GM13977 (cell line): ENCODE measurements around the gene RAMP1.

Source experiments
- DNase-seq: peaks from one replicate; pipeline ENCODE4 v3.0.0; 2012; ENCODE audit warnings: low spot score
- in situ Hi-C: fragments of 300-500 bp; cut with MboI; formaldehyde crosslinking; loops from one replicate; pipeline ENCODE4 v1.12.0; 2022; ENCODE audit warnings: low sequenced_read_pairs, low pct_unique_long_range_greater_than_20kb, mixed read lengths, inconsistent platforms; ENCODE audit not compliant: unreplicated experiment
- TF ChIP-seq, protein P1 (sequence below): IDR thresholded peaks from 2 replicates; pipeline ENCODE4 v1.5.1; 2012; ENCODE audit warnings: mild to moderate bottlenecking, control low read depth; ENCODE audit not compliant: insufficient read depth; ENCODE audit errors: extremely low read depth, missing control alignments

Gene RAMP1

DNA sequence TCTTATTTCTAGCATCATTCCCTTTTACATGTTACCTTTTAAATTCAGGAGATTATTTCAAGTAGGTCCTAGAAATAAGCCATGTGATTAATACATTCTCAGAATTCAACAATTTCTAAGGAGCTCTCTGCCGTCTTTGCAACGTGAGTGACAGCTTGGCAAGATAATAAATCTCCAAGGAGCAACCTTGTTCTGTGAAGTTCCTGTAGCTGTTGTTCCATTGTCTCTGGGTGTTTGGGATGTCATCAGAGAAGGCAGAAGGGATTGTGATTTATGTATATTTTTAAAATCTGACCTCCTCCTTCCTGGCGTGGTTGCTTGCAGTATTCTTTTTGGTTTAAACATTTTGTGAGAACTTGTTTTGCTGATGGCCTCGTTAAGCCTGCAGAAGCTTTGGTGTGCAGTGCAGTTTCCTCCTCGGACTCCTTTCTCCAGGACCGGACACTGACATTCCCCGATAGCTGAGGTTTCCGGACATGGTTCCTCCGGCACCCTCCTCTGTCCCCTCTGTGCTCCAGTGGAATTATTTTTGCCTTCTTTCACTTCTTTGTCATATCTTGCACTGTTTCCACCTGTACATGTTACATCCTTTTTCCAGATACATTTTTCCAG is 33.7 kb downstream of the RAMP1 start:
- in situ Hi-C loops, result no loop called here
- no peak for DNase-seq
- TF ChIP-seq, protein P1, sequence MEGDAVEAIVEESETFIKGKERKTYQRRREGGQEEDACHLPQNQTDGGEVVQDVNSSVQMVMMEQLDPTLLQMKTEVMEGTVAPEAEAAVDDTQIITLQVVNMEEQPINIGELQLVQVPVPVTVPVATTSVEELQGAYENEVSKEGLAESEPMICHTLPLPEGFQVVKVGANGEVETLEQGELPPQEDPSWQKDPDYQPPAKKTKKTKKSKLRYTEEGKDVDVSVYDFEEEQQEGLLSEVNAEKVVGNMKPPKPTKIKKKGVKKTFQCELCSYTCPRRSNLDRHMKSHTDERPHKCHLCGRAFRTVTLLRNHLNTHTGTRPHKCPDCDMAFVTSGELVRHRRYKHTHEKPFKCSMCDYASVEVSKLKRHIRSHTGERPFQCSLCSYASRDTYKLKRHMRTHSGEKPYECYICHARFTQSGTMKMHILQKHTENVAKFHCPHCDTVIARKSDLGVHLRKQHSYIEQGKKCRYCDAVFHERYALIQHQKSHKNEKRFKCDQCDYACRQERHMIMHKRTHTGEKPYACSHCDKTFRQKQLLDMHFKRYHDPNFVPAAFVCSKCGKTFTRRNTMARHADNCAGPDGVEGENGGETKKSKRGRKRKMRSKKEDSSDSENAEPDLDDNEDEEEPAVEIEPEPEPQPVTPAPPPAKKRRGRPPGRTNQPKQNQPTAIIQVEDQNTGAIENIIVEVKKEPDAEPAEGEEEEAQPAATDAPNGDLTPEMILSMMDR, result no peak

DNA sequence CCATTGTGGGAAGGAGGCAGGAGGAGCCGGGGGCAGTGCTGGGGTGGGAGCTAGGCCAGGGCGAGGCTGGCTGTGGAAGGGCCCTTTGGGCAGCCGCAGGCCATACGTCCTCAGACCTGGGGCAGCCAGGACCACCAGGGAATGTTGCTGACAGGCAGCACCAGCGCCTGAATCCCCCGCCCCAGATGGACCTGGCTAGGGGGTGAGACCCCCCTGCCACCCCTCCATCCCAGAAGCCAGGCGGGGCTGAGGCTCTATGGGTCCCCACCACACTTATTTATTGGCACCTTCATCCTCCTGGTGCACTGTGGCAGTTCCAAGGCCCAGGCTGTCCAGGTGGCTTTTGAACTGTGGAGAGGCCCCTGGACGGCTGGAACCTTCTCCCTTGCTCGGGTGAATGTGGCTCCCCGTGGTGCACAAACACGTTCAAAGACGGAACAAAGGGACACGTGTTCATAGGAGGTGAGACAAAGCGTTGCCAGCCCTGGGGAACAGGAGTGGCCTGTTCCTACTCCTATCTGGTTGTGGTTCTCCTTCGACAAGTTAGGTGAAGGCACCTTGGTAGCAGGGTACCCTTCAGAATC is 35.1 kb downstream of the RAMP1 start:
- in situ Hi-C loops, result no loop called here
- no peak for DNase-seq
- TF ChIP-seq, protein P1, result no peak

DNA sequence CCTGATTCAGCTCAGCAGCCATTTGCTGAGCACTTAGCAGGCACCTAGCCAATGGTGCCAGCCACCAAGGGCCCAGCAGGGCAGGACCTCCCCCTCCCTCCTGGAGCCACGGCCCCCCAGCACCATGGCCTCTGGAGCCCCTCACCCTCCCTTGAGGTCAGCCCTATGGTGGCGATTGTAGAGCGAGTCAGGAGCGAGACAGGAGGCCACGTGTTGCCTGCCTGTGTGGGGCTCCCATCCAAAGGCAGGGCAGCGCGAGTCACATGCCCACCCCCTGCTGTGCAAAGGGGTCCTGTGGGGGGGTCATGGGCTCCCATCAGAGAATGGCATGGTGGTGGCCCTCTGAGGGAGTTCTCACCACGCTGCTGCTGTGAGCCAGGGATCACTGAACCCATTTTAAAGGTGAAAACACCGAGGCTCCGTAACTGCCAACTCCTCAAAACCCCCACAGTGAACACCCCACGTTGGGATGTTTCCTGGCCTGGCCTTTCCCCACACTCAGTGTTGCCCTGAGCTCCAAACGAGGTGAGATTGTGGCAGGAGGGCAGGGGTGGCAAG is 35.6 kb downstream of the RAMP1 start:
- in situ Hi-C loops, result no loop called here
- TF ChIP-seq, protein P1, result no peak
- no peak for DNase-seq

DNA sequence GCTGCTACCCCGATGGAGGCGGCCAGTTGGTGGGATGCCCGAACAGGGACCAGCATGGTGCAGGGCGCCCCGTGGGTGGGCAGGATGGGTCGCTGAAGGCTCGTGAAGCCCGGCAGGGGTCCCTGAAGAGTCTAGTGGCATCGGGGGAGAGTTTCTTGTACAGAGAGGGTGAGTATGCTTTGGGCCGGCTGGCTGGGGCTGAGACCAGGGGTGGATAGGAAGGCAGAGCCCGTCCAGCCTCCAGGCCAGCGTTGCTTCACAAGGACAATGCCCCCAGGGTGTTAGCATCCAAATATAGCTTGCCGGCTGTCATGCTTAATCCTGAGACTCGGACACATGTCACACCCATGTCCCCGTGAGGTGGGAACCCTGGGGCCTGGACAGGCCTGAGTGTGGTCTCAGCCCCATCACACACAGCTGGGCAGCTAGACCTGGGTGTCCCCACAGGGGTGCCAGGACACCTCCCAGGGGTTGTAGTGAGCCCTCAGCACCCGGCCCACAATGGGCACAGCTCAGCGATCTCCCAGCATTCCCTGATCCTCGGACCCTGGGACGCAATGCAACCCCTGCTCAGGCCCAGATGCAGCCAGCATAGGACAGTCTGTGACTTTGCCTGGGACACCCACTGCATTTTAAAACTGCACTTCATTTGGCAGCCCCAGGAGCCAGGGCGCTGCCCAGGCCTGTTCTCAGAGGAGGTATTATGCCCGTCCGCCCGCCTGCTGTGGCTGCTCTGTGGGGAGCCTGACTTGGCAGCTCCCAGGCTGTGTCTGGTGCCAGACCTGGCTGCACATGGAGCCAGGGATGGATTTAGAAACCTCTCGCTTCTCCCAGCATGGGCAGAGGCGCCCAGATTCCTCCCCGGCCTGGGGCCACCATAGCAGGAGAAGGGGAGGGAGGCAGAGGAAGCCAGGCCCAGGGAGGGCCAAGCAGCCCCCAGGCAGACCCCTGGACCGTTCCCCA is 36.4 kb downstream of the RAMP1 start:
- TF ChIP-seq, protein P1, result no peak
- in situ Hi-C loops, result no loop called here
- DNase-seq, result no peak

DNA sequence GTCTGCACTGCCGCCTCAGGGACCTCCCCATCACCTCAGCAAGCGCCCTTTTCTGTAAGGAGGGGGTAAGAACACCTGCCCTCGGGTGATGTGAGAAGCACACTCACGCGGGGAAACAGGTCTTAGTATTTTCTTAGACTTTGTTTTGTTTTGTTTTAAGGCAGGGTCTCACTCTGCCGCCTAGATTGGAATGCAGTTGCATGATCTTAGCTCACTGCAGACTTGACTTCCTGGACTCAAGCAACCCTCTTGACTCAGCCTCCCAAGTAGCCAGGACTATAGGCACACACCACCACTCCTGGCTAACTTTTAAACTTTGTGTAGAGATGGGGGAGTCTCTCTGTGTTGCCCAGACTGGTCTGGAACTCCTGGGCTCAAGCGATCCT is 37.1 kb downstream of the RAMP1 start:
- no peak for DNase-seq
- in situ Hi-C loops, result no loop called here
- TF ChIP-seq, protein P1, result no peak

DNA sequence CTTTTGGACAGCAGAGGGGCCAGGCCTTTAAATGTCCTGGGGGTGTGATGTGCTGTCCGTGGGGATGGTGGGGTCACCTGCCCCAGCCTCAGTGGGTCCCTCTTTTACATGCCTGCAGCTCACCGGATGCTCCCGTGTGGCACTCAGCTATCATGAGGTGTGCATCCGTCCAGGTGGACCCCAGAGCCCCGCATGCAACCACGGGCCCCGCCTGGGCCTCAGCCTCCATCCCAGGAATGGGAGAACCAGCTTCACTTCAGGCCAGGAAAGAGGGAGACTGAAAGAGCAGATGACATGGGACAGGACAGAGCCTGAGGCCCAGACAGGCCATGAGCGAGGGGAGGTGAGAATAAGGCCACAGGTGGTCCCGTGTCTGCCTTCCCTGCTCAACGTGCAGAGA is 37.5 kb downstream of the RAMP1 start:
- in situ Hi-C loops, result no loop called here
- no peak for DNase-seq
- TF ChIP-seq, protein P1, result no peak
